HG02973 (cell line): Measurements from ENCODE around the gene EFNA2.
"Not testable (repeated sequence)": the region's sequence is repeated elsewhere in the genome, so short reads cannot be mapped to it uniquely, and the experiment has no call there.

Experiments used
- ATAC-seq: cut with Tn5 transposase; IDR thresholded peaks from one replicate; pipeline ENCODE4 v1.9.1; 2021; ENCODE audit warnings: moderate library complexity; ENCODE audit not compliant: unreplicated experiment

Gene EFNA2

DNA sequence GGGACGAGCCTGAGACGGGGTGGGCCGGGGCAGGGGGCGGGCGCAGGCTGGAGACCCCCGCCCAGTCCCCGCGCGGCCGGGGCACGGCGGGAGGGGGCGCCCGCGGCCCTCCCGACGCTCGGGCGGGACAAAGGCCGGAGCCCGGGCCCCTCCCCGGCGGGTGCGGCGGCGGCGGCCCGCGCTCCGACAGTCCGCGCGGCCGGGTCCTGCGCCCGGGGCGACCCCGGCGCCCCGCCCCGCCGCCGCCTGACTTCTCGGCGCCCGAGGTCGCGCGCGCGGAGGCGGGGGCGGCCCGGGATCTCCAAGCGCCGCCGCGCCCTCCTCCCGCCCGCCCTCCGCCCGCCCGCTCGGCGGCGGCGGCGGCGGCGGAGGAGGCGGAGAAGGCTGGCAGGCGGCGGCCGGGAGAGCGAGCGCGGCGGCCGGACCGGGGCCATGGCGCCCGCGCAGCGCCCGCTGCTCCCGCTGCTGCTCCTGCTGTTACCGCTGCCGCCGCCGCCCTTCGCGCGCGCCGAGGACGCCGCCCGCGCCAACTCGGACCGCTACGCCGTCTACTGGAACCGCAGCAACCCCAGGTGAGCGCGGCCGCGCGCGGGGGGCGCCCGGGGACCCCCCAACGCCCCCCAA, at the start of gene EFNA2:
Gene EFNA2, plus strand, starts transcription at position 137 of the 624 bp plus-strand sequence. Its CDS starts 296 bp downstream, at position 433.
- no peak for ATAC-seq

DNA sequence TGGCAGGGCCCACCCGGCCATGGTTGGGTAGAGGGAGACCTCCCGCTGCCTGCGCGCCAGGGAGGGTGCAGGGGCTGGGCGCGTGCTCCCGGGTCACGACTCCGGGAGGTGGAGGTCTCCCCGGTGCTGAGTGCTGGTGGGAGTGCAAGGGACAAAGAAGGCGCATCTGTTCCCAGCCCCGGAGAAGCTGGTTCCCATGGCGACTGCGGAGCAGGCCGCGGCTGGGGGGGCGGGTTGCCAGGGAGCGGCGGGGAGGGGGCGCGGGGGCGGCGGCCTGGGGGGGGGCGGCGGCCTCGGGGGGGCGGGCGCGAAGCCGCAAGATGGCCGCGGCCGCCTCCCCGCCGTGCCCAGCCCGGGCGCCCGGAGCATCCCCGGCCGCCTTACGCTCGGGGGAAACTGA, 49.1 kb upstream of the EFNA2 start:
- no peak for ATAC-seq

DNA sequence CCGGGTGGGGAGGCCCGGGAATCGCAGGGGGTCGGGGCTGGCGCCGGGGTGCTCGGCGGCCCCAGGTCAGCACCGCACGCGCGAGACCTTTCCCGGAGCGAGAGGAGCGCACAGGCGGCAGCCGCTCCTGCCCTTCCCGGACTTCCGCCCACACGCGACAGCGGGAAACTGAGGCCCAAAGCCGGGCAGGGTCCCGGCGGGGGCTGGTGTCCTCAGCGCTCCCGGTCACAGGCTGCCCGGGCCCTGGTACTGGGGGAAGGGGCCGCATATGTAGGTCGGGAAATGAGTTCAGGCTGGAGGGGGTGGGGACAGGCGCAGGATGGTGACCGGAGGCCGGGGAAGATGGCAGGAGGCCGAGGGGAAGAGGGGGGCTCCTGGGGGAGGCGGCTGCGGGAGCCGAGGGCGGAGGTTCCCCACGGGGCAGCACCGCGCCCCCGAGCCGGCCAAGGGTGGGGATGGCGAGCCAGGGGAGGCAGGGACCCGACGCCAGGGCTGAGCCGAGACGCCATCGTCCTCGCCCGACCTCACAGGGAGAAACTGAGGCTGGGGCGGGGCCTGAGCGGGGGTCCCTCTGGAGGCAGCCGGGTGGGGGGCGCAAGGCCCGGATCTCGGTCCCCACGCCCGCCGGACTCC, 48.5 kb upstream of the EFNA2 start:
- no peak for ATAC-seq

DNA sequence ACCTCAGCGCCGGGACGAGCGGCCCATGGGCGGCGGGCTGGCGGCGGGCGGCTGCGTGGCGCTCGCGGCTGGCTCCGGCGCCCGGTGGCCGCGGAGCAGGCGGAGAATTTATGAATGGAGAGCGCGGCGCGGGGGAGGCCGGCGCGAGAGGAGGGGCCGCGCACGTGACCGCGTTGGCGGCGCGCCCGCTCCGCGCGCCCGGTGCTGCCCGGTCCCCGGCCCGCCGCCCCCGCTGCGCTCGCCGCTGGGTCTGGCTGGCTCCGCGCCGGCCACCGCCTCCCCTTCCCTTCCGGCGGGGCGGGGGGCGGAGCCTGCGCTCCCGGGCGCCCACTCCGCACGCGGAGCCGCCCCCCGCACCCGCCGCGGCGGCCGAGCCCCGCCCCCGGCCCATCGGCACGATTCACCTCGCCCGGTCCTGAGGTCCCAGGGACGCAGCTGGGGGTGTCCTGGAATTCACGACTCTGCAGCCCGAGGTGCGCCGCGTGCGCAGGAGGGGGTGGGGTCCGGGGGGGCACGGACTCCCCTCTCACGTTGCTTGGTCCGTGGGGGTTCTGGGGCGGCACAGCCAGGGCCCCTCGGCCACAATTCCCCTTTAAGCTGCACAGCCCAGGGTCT, 47.8 kb upstream of the EFNA2 start, which contains the start of gene CBARP:
Gene CBARP, minus strand, starts transcription at position 252 of the 615 bp plus-strand sequence. CDS start 1,905 bp downstream, outside the sequence.
- no peak for ATAC-seq

DNA sequence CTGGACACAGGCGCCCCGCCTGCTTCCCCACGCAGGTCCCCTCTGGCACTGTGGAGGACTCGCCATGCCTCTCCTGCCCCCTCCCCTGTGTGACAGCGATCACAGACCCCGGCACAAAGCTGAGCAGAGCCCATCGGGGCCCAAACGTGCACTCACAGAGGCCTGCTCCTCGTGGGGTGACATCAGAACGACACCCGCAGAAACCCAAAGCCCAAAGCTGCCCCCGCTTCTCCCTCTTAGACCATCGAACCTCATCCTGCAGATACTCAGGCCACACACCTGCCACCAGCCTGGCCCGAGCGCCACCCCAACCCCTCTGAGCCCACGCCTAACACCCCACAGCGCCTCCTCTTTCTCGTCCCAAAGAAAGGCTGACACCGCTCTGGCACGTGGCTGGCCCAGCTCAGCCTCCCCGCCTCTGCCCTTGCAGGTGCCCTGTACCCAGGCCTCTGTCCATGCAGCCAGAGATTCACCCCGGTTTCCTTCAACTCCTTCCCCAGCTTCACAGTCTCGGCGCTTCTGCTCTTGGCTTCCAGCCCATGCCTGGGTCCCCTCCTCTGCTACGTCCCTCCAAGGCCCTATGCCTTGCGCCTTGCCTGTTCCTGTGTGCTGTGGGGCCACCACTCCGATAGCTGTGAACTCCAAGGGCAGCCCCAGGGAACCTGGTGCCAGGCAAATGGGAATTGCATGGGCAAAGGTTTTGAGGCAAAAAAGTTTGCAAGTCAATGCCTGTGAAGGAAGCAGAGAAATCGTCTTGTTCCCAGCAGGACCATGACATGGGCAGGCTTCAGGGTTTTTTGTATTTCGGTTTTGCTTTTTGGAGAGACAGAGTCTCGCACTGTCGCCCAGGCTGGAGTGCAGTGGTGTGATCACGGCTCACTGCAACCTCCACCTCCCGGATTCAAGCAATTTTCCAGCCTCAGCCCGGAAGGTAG, 47.0 kb upstream of the EFNA2 start:
- ATAC-seq, result no peak

GRCh38 chr19:1239420-1239795, 46.3 kb upstream of the EFNA2 start:
- no peak for ATAC-seq

DNA sequence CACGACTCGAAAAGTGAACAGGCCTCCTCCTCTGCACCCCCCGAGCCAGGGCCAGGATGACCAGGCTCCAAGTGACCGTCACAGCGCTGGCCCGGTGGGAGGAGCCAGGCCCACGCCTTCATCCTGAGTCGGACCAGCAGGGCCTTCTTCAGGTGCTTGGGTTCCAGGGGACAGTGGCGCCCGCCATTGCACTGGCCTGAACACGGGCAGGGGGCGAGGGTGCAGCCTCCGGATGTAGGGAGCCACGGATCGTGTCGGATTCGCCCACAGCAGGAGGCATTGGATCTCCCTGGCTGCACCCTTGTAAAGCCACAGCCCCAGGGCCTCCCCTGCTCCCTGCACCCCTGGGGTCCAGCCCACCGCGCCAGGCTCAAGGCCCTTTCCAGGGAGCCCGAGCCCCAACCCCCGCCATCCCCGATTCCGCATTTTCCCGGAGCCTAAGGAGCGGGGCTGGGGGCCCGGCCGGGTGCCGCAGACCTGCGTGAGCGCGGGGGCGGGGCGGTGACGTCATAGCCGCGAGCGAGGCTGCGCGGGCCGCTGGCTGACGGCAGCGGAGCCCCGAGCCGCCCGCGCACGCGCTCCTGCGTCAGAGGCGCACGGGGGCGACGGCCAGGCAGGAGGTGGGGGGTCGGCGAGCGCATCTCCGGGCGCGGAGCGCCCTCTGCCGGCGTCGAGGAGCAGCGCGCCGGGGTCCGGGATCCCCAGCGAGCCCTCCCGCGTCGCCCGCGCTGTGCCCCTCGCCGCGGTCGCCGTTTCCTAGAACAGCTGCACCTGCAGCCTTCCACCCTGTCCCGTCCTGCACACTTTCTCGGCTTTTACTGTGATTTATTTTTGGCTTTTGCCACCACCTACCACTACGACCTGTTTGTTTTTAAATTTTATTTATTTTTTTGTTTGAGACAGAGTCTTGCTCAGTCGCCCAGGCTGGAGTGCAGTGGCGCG, 45.6 kb upstream of the EFNA2 start:
- no peak for ATAC-seq

GRCh38 chr19:1240925-1241324, 44.7 kb upstream of the EFNA2 start:
- no peak for ATAC-seq

DNA sequence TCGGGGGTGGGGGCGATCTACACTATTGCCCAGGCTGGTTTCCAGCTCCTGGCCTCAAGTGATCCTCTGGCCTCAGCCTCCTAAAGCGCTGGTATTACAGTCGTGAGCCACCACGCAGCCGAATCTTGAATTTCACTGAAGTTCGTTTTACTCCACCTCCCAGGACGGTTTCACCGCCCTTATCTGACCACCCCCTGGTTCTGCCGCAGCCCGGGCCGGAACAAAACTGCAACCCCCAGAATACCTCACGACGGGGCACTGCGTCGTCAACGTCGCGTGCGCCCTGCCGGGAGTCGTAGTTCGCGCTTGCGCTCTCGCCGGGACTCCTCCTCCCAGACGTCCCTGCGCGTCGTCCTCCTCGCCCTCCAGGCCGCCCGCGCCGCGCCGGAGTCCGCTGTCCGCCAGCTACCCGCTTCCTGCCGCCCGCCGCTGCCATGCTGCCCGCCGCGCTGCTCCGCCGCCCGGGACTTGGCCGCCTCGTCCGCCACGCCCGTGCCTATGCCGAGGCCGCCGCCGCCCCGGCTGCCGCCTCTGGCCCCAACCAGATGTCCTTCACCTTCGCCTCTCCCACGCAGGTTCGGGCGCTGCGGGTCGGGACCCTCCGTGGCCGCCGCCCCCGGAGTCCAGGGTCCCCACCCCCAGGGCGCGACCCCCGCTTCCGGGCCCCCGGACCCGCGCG, 44.1 kb upstream of the EFNA2 start, which contains the start of gene ATP5F1D:
Gene ATP5F1D, plus strand, starts transcription at position 335 of the 679 bp plus-strand sequence. Its CDS starts 100 bp downstream, at position 435.
- ATAC-seq, result peak; percentile 34

GRCh38 chr19:1243768-1244692, 41.6 kb upstream of the EFNA2 start:
- ATAC-seq, result no peak

DNA sequence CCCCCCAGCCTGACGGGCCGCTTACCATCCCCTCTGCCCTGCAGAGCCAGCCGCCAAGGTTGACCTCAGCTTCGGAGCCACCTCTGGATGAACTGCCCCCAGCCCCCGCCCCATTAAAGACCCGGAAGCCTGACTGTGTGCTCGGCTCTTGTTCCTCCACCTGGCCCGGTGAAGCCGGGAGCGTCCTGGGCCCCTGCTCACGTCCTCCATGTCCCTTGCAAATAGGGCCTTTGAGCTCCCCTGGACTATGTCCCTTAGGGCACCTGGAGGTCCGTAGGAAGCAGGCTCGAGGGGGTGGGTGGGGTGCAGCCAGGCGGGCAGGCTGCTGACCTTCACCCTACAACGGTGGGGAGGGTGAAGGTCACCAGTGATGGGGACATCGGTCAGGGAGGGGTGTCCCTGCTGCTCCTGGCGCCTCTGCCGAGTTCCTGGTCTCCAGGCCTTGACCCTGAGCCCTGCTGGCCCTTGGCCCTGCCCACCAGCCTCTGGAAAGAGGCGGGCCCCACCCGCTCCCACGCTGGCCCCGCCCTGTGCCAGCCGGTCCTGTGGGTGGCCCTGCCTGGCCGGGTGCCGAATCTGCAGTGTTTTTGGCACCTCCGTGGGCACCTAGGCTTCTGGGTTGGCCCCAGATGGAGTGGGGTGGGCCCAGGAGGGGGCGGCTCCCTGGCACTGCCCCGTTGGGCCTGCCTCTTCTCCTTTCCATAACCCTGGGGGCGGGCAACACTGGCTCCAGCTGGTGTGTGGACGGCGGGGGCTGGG, 40.8 kb upstream of the EFNA2 start:
- ATAC-seq, result no peak

GRCh38 chr19:1245494-1246264, 40.0 kb upstream of the EFNA2 start:
- ATAC-seq, result no peak

DNA sequence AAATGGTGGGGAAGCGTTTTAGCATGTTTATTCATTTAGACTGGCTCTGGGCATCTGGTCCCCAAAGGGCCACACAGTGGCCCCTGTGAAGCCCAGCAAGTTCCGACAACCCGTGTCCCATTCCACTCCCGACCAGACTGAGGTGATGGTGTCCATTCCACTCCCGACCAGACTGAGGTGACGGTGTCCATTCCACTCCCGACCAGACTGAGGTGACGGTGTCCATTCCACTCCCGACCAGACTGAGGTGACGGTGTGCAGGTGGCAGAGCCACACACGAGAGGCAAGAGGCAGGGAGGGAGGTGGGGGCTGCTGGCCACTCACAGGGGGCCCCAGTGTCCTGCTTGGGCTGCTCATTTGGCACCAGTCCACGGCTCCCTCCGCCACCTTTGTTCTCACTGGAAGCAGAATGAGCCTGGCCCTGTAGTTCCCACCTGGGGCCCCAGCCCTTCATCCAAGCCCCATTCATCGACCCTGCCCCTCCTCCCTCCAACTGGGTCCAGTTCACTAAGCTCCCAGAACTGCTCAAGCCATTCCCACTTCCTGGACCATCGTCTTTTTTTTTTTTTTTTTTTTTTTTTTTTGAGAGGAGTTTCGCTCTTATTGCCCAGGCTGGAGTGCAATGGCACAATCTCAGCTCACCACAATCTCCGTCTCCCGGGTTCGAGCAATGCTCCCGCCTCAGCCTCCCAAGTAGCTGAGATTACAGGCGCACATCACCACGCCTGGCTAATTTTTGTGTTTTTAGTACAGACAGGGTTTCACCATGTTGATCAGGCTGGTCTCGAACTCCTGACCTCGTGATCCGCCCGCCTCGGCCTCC, 39.2 kb upstream of the EFNA2 start:
- not testable (repeated sequence) for ATAC-seq

DNA sequence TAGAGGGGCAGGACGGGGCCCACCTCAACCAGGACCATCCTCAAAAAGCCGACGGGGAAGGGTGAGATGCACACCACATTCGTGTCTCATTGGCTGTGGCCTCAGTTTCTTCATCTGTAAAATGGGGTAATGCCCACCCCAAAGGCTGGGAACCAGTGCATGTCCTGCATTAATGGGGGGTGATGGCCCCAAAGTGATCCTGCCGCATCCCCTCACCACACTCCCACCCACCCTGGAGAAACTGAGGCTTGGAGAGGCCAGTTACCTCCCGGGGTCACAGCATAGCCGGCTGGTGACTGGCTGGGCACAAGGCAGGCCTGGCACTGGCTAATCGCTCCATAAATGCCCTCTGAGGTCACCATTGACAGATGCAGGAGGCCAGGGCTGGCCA, 37.9 kb upstream of the EFNA2 start:
- no peak for ATAC-seq

- ATAC-seq, result peak; percentile 6
Observed at GRCh38 chr19:1248139-1248785, 37.4 kb upstream of the EFNA2 start, which contains the start of gene MIDN. MIDN (plus strand) TSS chr19:1248583; CDS start chr19:1250297, 1,714 bp downstream.
